Amniotic epithelial cell (primary cell): ENCODE data around the gene SLC35E4.
A peak's percentile ranks its signal among the peaks of the same experiment; 100 is the strongest.
"Not testable (repeated sequence)": the region's sequence is repeated elsewhere in the genome, so short reads cannot be mapped to it uniquely, and the experiment has no call there.

ENCODE experiments used
- DNase-seq: peaks from one replicate; pipeline ENCODE4 v3.0.0-alpha.2; 2010; ENCODE audit warnings: low read depth

Gene SLC35E4

GRCh38 chr22:30650508-30651116 is 15.0 kb downstream of the SLC35E4 start:
- DNase-seq: no peak

GRCh38 chr22:30652852-30653251 is 17.3 kb downstream of the SLC35E4 start:
- DNase-seq: no peak

- no peak for DNase-seq
Observed at GRCh38 chr22:30654361-30654760, 18.8 kb downstream of the SLC35E4 start.

- no peak for DNase-seq
Observed at GRCh38 chr22:30655532-30655931, 20.0 kb downstream of the SLC35E4 start.

- DNase-seq: no peak
Observed at GRCh38 chr22:30662040-30662439, 26.5 kb downstream of the SLC35E4 start.

GRCh38 chr22:30664798-30665197 is 29.2 kb downstream of the SLC35E4 start:
- no peak for DNase-seq

- no peak for DNase-seq
Observed at GRCh38 chr22:30665266-30665665, 29.7 kb downstream of the SLC35E4 start.

GRCh38 chr22:30665786-30666185 is 30.2 kb downstream of the SLC35E4 start:
- no peak for DNase-seq

GRCh38 chr22:30667107-30667493 is 31.5 kb downstream of the SLC35E4 start:
- DNase-seq: no peak

GRCh38 chr22:30667494-30668385 is 32.2 kb downstream of the SLC35E4 start, which contains the start of gene DUSP18:
TSS of gene DUSP18 (minus strand) at chr22:30667875. CDS start at chr22:30664003, 3,872 bp downstream.
- DNase-seq: peak; percentile 70

GRCh38 chr22:30668386-30668710 is 32.8 kb downstream of the SLC35E4 start:
- no peak for DNase-seq

GRCh38 chr22:30671071-30671470 is 35.5 kb downstream of the SLC35E4 start:
- no peak for DNase-seq

- DNase-seq: no peak
Observed at GRCh38 chr22:30673136-30673535, 37.6 kb downstream of the SLC35E4 start.

GRCh38 chr22:30674482-30674881 is 38.9 kb downstream of the SLC35E4 start:
- DNase-seq: no peak

GRCh38 chr22:30675436-30675835 is 39.9 kb downstream of the SLC35E4 start:
- DNase-seq: no peak

- DNase-seq: not testable (repeated sequence)
Observed at GRCh38 chr22:30676565-30676964, 41.0 kb downstream of the SLC35E4 start.

GRCh38 chr22:30679895-30680690 is 44.5 kb downstream of the SLC35E4 start:
- not testable (repeated sequence) for DNase-seq

GRCh38 chr22:30680991-30681770 is 45.6 kb downstream of the SLC35E4 start:
- DNase-seq: peak; percentile 80

GRCh38 chr22:30681831-30682230 is 46.2 kb downstream of the SLC35E4 start:
- no peak for DNase-seq

- DNase-seq: no peak
Observed at GRCh38 chr22:30685178-30685577, 49.6 kb downstream of the SLC35E4 start.

- DNase-seq: no peak
Observed at GRCh38 chr22:30687358-30687757, 51.8 kb downstream of the SLC35E4 start.

- DNase-seq: no peak
Observed at GRCh38 chr22:30689622-30690021, 54.0 kb downstream of the SLC35E4 start.
